ENCODE results near the gene PI4KA. TPM values are rescaled to one million over a fixed set of nuclear protein-coding genes. Genes with fewer than 3 reads are reported as not detected.

The PI4KA gene
- total RNA-seq, 1 experiment from 2014 or later: 54.3 TPM

DNA sequence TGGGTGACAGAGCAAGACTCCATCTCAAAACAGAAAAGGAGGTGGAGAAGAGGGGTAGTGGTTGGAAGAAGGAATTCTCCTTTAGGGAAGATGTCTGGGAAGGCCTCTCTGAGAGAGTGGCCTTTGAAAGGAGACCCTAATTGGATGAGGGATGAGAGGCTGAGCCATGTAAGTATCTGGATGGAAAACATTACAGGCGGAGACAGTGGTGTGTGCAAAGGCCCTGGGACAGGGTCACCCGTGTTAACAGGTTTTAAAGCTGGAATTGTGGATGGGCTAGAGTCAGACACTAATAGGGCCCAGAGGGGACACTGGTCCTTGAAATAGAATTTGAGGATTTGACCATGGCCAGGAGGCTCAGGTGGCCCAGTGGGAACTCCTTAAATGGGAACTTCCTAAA, 10.6 kb upstream of the PI4KA start:
- no peak for ATAC-seq
- ChIA-PET POLR2A (no interaction called here), CTCF (no interaction called here)
- no peaks in the 10 kb centered on the region for H3K4me1 ChIP-seq (ENCODE audit: control insufficient read depth, insufficient read depth, low read length)
- DNase-seq (ENCODE audit: low read depth, low spot score): no peak
- H3K36me3 ChIP-seq (ENCODE audit: control insufficient read depth, insufficient read depth, low read length): no peaks in the 10 kb centered on the region; the same call in 1 of the 2 replicates
- no TSS peak for BruUV-seq (replicated peaks)
- no peaks in the 10 kb centered on the region for H3K9me3 ChIP-seq (ENCODE audit: control insufficient read depth, insufficient read depth, low read depth, low read length)
- no peak overlapping the region for H3K4me3 ChIP-seq (ENCODE audit: low read depth in 2 of 2, low read length in 2 of 2)
- intact Hi-C loops (cut with micrococcal nuclease; ENCODE audit: unreplicated experiment) (no loop called here), in situ Hi-C loops (cut with HindIII; ENCODE audit: low pct_unique_long_range_greater_than_20kb, low sequenced_read_pairs) (no loop called here)
- no peaks in the 10 kb centered on the region for H3K27me3 ChIP-seq (ENCODE audit: control insufficient read depth, insufficient read depth, low read length)
- no peak overlapping the region for H3K27ac ChIP-seq (ENCODE audit: low read length)
- TF ChIP-seq, protein P1, sequence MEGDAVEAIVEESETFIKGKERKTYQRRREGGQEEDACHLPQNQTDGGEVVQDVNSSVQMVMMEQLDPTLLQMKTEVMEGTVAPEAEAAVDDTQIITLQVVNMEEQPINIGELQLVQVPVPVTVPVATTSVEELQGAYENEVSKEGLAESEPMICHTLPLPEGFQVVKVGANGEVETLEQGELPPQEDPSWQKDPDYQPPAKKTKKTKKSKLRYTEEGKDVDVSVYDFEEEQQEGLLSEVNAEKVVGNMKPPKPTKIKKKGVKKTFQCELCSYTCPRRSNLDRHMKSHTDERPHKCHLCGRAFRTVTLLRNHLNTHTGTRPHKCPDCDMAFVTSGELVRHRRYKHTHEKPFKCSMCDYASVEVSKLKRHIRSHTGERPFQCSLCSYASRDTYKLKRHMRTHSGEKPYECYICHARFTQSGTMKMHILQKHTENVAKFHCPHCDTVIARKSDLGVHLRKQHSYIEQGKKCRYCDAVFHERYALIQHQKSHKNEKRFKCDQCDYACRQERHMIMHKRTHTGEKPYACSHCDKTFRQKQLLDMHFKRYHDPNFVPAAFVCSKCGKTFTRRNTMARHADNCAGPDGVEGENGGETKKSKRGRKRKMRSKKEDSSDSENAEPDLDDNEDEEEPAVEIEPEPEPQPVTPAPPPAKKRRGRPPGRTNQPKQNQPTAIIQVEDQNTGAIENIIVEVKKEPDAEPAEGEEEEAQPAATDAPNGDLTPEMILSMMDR (IDR thresholded peaks at IDR 0.05): no peak
- TF ChIP-seq REST (IDR thresholded peaks at IDR 0.05; ENCODE audit: insufficient read depth in 1 of 2, low read depth in 2 of 2, low read length in 1 of 2): no peak

GRCh38 chr22:20868025-20868962, 9.7 kb upstream of the PI4KA start:
- Histone ChIP-seq H3K4me1 (ENCODE audit: control insufficient read depth, insufficient read depth, low read length) (no peaks in the 10 kb centered on the region), H3K27ac (ENCODE audit: low read length) (no peak overlapping the region), H3K27me3 (ENCODE audit: control insufficient read depth, insufficient read depth, low read length) (no peaks in the 10 kb centered on the region), H3K9me3 (ENCODE audit: control insufficient read depth, insufficient read depth, low read depth, low read length) (no peaks in the 10 kb centered on the region), H3K36me3 (ENCODE audit: control insufficient read depth, insufficient read depth, low read length) (no peaks in the 10 kb centered on the region; the same call in 1 of the 2 replicates), H3K4me3 (ENCODE audit: low read depth in 2 of 2, low read length in 2 of 2) (no peak overlapping the region)
- intact Hi-C loops (cut with micrococcal nuclease; ENCODE audit: unreplicated experiment) (no loop called here), in situ Hi-C loops (cut with HindIII; ENCODE audit: low pct_unique_long_range_greater_than_20kb, low sequenced_read_pairs) (no loop called here)
- ChIA-PET CTCF (no interaction called here), POLR2A (no interaction called here)
- no peak for DNase-seq (ENCODE audit: low read depth, low spot score)
- no TSS peak for BruUV-seq (replicated peaks)
- TF ChIP-seq SIN3A (IDR thresholded peaks at IDR 0.05; ENCODE audit: borderline replicate concordance, insufficient read depth, low read depth, low read length) (no peak), TCF7L2 (IDR thresholded peaks at IDR 0.05; ENCODE audit: low read depth, low read length) (no peak), POLR2AphosphoS5 (IDR thresholded peaks at IDR 0.05; ENCODE audit: low read depth, low read length) (no peak), REST (IDR thresholded peaks at IDR 0.05; ENCODE audit: insufficient read depth in 1 of 2, low read depth in 2 of 2, low read length in 1 of 2) (no peak)
- TF ChIP-seq, protein P1 (IDR thresholded peaks at IDR 0.05): no peak
- no peak for ATAC-seq
